ENCODE data around the gene PDZD2.

PDZD2 gene

DNA sequence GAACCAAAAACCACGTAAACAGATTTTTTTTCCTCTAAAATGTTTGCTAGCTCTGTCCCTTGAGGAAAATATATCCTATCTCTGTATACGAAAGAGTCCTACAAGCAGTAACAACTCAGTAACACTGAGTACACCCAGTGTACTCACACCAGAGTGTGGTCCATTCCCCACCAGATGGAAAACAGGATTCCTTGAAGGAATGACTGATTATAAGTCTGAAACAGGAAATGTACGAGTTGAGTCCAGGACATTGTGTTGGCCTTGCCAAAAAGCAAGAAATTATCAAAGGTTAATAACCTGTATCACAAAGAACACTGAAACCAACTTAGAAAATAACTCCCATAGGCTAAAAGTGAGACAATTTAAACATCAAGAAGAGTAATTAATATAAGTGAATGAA is 514.8 kb downstream of the PDZD2 start:
- Histone ChIP-seq H3K4me3 (ENCODE audit: low read length, poor library complexity, severe bottlenecking) (no peak overlapping the region), H4K20me1 (ENCODE audit: insufficient read depth, low read length, poor library complexity, severe bottlenecking) (peaks cover 86% of the 10 kb centered on the region), H3K9me2 (replicated peaks; ENCODE audit: low read depth, low read length) (no peaks in the 10 kb centered on the region), H3K4me2 (ENCODE audit: low read depth, low read length, poor library complexity, severe bottlenecking) (no peak overlapping the region), H3K9me3 (ENCODE audit: insufficient read depth, low read depth, low read length) (no peaks in the 10 kb centered on the region), H3K9ac (ENCODE audit: low read depth, low read length, poor library complexity, severe bottlenecking) (no peak overlapping the region), H3K4me1 (ENCODE audit: insufficient read depth, low read length, poor library complexity, severe bottlenecking) (peaks cover 7% of the 10 kb centered on the region), H3K36me3 (ENCODE audit: insufficient read depth, low read length) (peaks cover 4% of the 10 kb centered on the region; the same call in 1 of the 2 replicates), H2AFZ (ENCODE audit: low read length) (no peak overlapping the region), H3K79me2 (ENCODE audit: insufficient read depth, low read length) (peaks cover 97% of the 10 kb centered on the region), H3F3A (ENCODE audit: low read depth) (no peaks in the 10 kb centered on the region), H3K27me3 (ENCODE audit: insufficient read depth, low read length, poor library complexity, severe bottlenecking) (no peaks in the 10 kb centered on the region)
- TF ChIP-seq, protein P1, sequence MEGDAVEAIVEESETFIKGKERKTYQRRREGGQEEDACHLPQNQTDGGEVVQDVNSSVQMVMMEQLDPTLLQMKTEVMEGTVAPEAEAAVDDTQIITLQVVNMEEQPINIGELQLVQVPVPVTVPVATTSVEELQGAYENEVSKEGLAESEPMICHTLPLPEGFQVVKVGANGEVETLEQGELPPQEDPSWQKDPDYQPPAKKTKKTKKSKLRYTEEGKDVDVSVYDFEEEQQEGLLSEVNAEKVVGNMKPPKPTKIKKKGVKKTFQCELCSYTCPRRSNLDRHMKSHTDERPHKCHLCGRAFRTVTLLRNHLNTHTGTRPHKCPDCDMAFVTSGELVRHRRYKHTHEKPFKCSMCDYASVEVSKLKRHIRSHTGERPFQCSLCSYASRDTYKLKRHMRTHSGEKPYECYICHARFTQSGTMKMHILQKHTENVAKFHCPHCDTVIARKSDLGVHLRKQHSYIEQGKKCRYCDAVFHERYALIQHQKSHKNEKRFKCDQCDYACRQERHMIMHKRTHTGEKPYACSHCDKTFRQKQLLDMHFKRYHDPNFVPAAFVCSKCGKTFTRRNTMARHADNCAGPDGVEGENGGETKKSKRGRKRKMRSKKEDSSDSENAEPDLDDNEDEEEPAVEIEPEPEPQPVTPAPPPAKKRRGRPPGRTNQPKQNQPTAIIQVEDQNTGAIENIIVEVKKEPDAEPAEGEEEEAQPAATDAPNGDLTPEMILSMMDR (conservative IDR thresholded peaks at IDR 0.05; ENCODE audit: low read length), result no peak
- TF ChIP-seq EZH2phosphoT487 (IDR thresholded peaks at IDR 0.05; ENCODE audit: borderline replicate concordance), result no peak

DNA sequence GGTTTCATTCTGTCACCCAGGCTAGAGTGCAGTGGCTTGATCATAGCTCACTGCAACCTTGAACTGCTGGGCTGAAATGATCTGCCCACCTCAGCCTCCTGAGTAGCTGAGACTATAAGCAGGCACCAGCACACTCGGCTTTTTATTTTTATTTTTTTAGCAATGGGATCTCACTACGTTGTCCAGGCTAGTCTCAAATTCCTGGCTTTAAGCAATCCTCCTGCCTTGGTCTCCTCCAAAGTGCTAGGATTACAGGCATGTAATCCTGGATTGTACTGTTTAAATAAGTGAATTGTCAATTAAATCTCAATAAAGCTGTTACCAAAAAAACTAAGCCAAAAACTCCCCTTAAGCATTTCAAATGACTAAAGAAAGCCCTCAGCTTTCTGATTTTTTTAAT is 516.3 kb downstream of the PDZD2 start:
- Histone ChIP-seq H3K9me2 (replicated peaks; ENCODE audit: low read depth, low read length) (no peaks in the 10 kb centered on the region), H3F3A (ENCODE audit: low read depth) (no peaks in the 10 kb centered on the region), H3K27me3 (ENCODE audit: insufficient read depth, low read length, poor library complexity, severe bottlenecking) (no peaks in the 10 kb centered on the region), H3K9ac (ENCODE audit: low read depth, low read length, poor library complexity, severe bottlenecking) (no peak overlapping the region), H3K4me1 (ENCODE audit: insufficient read depth, low read length, poor library complexity, severe bottlenecking) (peaks cover 7% of the 10 kb centered on the region), H2AFZ (ENCODE audit: low read length) (no peak overlapping the region), H3K4me3 (ENCODE audit: low read length, poor library complexity, severe bottlenecking) (no peak overlapping the region), H3K9me3 (ENCODE audit: insufficient read depth, low read depth, low read length) (no peaks in the 10 kb centered on the region), H3K4me2 (ENCODE audit: low read depth, low read length, poor library complexity, severe bottlenecking) (no peak overlapping the region), H3K79me2 (ENCODE audit: insufficient read depth, low read length) (peaks cover 97% of the 10 kb centered on the region), H4K20me1 (ENCODE audit: insufficient read depth, low read length, poor library complexity, severe bottlenecking) (peaks cover 83% of the 10 kb centered on the region), H3K36me3 (ENCODE audit: insufficient read depth, low read length) (peaks cover 4% of the 10 kb centered on the region; the same call in 1 of the 2 replicates)
- TF ChIP-seq, protein P1 (conservative IDR thresholded peaks at IDR 0.05; ENCODE audit: low read length), result no peak
- no peak for TF ChIP-seq EZH2phosphoT487 (IDR thresholded peaks at IDR 0.05; ENCODE audit: borderline replicate concordance)

DNA sequence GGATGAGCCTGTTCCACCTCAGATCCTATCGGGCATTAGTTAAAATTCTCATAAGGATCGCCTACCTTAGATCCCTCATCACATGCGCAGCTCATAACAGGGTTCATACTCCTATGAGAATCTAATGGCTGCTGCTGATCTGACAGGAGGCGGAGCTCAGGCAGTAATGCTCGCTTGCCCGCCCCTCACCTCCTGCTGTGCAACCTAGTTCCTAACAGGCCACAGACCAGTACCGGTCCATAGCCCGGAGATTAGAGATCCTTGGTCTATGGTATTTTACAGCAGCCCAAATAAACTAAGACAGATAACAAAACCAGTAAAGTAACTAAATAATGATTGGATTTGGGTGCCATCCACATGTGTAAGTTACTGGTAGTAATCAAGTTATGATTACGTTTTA is 517.7 kb downstream of the PDZD2 start:
- Histone ChIP-seq H3K4me2 (ENCODE audit: low read depth, low read length, poor library complexity, severe bottlenecking) (no peak overlapping the region), H3K9me2 (replicated peaks; ENCODE audit: low read depth, low read length) (no peaks in the 10 kb centered on the region), H3K9me3 (ENCODE audit: insufficient read depth, low read depth, low read length) (no peaks in the 10 kb centered on the region), H3K9ac (ENCODE audit: low read depth, low read length, poor library complexity, severe bottlenecking) (no peak overlapping the region), H4K20me1 (ENCODE audit: insufficient read depth, low read length, poor library complexity, severe bottlenecking) (peaks cover 78% of the 10 kb centered on the region), H3K36me3 (ENCODE audit: insufficient read depth, low read length) (peaks cover 9% of the 10 kb centered on the region; the same call in 1 of the 2 replicates), H3F3A (ENCODE audit: low read depth) (no peaks in the 10 kb centered on the region), H3K79me2 (ENCODE audit: insufficient read depth, low read length) (peaks cover 96% of the 10 kb centered on the region), H3K4me1 (ENCODE audit: insufficient read depth, low read length, poor library complexity, severe bottlenecking) (peaks cover 7% of the 10 kb centered on the region), H3K27me3 (ENCODE audit: insufficient read depth, low read length, poor library complexity, severe bottlenecking) (no peaks in the 10 kb centered on the region), H2AFZ (ENCODE audit: low read length) (no peak overlapping the region), H3K4me3 (ENCODE audit: low read length, poor library complexity, severe bottlenecking) (no peak overlapping the region)
- TF ChIP-seq, protein P1 (conservative IDR thresholded peaks at IDR 0.05; ENCODE audit: low read length), result no peak
- no peak for TF ChIP-seq EZH2phosphoT487 (IDR thresholded peaks at IDR 0.05; ENCODE audit: borderline replicate concordance)

All from Loucy (cell line).